NK-92 (cell line): ENCODE measurements around the gene SPRYD3.
"Not testable (repeated sequence)": the region's sequence is repeated elsewhere in the genome, so short reads cannot be mapped to it uniquely, and the experiment has no call there.

Source experiments
- DNase-seq: peaks from one replicate; lab custom pipeline; 2025; ENCODE audit not compliant: unreplicated experiment; lab: John Stamatoyannopoulos, UW

SPRYD3 gene

DNA sequence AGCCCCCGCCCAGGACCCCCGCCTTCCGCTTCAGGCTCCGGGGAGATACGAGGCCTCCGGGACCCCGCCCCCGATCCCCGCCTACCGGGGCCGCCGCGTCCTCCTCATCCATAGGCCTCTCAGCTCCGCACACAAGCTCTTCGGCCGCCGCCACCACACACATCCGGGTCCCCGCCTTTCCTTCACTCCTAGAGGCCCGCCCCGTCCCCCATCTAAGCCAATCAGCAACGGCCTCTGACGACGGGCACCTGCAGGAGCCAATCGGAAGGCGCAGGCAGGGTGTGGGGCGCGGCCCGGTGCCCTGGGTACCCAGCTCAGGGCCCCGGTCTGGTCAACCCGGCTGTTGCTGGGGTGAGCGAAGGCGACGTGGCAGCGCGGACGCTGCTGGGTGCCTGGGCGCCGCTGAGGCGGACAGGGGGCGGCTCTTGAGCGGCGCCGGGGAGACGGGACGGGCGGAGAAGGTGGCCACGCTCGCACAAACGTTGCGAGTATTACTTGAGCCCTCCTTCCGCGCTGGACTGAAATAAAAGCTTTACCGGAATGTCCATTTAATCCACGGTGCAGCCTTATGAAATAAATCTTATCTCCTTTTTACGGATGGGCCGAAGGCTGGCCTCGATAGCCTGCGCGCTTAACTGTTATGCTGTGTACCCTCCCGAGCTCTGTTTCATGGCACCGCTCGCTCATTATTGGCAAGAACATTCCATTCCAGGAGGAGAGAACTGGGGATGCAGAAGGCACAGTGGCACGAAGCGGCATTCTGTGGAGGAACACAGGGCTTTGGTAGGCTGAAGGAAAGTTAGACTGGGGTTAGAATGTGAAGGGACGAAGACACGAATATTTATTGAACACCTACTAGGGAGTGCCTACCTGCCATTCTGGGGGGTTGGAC is at the start of gene SPRYD3:
Gene SPRYD3, minus strand, starts transcription at position 165 of the 892 bp plus-strand sequence. Its CDS starts 57 bp downstream, at position 108.
- DNase-seq: peak; percentile 74

GRCh38 chr12:53127169-53127568 is 48.0 kb upstream of the SPRYD3 start:
- DNase-seq: no peak

DNA sequence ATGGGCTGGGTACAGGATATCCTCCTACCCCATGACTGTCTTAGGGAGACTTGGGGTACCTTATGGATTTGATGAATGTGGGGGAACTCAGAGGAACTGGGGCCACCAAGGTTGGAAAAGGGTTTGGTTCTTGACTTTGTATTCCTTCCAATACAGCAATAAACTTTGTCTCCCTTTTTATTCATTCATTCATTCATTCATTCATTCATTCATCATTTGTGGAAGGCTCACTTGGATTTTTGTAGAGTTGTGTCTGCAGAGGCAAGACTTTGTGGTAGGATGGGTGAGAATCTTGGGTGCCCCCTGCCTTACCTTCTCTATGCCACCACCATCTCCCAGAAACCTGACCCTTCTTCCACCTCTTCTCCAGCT is 45.1 kb upstream of the SPRYD3 start:
- DNase-seq: no peak

DNA sequence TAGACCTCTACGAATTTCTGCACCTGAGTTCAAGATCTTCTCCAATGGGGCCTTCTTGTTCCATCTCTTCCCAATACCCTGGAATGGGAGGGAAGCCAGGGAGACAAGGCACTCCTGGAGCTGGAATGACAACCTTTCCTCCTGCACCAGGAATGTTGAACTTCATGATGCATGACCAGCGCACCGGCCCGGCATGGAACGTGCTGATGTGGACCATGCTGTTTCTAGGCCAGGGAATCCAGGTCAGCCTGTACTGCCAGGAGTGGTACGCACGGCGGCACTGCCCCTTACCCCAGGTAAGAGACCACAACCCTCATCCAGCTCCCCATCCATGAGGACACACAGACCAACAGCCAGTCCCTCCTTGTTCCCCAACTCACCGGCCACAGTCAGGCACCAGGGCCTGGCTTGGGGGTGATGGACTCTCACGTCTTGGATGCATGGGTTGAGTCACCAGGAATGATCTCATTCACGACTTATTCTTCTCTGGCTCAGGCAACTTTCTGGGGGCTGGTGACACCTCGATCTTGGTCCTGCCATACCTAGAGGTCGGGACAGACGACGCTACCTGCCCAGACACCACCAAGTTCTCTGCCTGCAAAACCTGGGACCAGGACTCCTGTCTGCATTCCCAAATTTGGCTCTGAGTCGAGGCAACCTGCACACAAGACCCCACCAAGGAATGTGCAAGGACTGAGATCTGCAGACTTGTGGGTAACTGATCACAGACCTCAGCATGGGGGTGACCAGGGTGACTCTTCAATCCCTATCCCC is 44.6 kb upstream of the SPRYD3 start:
- no peak for DNase-seq

- no peak for DNase-seq
These were observed 43.8 kb upstream of the SPRYD3 start for GRCh38 chr12:53122961-53123468.

DNA sequence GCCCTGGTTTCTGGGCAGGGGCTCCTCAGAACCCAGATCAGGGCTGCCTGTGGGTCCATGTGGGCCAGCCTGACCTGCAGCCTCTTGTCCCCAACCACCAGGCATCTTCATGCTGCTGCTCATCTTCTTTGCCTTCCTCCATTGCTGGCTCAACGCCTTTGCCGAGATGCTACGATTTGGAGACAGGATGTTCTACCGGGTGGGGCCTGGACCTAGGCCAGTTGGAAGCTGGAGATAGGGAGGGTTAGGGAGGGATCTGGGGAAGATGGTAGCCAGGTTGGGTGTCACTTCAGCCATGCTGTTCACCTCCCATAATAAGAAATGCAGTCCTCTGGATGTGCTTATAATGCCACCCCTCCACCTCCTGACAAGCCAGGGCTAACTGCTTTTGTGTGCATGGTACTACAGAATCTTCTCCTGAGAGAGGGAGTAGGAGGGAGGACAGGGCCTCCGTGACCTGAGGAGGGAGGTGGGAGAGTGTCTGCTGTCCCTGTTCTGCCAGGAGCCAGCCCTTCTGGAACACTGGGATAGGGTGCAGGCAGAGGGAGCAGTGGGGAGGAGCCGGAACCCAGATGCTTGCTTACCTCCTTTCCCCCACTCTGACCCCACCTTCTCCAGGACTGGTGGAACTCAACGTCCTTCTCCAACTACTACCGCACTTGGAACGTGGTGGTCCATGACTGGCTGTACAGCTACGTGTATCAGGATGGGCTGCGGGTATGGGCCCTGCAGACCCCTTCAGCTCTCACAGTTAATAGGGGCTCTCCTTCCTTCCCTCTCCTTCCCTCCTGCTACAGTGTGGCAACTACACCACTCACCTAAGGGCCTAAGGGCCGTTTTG is 41.7 kb upstream of the SPRYD3 start:
- DNase-seq: no peak

DNA sequence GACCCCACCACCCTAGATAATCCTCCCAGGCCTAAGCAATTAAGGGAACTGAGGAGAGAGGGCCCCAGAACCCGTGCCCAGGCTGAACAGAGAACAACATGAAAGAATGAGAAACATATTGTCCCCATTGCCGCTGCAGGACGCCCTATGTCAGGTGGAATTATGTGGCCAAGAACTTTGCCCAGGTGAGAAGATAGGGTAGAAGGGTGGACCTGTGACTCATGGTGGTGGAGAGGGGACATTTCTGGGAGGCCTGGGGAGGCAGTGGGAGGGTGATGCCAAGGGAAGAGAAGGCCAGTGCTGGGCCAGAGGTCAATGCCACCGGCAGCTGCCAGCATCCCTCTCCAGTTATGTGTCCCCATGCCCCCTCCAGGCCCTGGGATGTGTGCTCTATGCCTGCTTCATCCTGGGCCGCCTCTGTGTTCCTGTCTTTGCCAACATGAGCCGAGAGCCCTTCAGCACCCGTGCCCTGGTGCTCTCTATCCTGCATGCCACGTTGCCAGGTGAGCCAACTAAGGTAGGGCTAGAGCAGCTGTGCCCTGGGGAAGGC is 39.6 kb upstream of the SPRYD3 start:
- DNase-seq: no peak

GRCh38 chr12:53115891-53116648 is 36.9 kb upstream of the SPRYD3 start:
- no peak for DNase-seq

GRCh38 chr12:53115112-53115890 is 36.1 kb upstream of the SPRYD3 start:
- no peak for DNase-seq

DNA sequence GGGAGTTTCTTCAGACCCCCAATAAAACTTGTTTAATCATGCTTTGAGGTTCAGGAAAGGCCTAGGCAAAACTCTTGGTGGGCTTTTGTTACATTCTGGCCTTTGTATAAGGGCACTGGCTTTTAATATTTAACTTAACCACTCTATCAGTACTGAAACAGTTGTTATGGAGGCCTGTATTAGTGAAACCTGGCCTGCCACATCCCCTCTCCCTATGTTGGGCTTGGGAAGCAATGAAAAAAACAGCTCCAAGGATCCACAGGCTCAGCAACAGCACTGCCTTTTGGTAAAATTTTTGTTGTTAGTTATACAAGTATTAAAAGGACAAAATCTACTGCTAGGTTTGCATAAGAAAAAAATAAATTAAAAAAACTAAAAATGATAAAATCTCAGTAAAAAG is 34.8 kb upstream of the SPRYD3 start:
- DNase-seq: no peak

- DNase-seq: no peak
These were observed 34.0 kb upstream of the SPRYD3 start for GRCh38 chr12:53113136-53113705.

GRCh38 chr12:53112431-53112830 is 33.2 kb upstream of the SPRYD3 start:
- DNase-seq: not testable (repeated sequence)

DNA sequence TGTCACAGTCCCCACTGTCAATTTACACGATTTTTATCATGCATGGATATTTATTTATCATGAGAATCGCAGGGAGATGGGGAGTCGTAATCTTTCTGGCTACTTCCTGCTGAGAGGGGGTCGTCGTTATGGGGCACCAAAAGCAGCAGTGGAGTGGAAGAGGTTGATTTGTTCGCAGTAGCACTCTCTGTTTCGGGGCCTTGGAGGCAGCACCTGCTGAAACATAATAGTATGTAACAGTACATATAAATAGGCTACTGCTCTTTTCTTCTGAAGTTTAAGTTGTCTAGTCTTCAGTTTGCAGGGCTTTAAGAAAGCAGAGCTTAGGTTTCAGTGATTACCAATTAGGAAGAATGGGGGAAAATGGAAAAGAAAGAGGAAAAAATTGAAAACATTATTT is 27.9 kb upstream of the SPRYD3 start:
- no peak for DNase-seq

- no peak for DNase-seq
These were observed 26.7 kb upstream of the SPRYD3 start for GRCh38 chr12:53105712-53106439.

GRCh38 chr12:53105256-53105655 is 26.1 kb upstream of the SPRYD3 start:
- DNase-seq: no peak

DNA sequence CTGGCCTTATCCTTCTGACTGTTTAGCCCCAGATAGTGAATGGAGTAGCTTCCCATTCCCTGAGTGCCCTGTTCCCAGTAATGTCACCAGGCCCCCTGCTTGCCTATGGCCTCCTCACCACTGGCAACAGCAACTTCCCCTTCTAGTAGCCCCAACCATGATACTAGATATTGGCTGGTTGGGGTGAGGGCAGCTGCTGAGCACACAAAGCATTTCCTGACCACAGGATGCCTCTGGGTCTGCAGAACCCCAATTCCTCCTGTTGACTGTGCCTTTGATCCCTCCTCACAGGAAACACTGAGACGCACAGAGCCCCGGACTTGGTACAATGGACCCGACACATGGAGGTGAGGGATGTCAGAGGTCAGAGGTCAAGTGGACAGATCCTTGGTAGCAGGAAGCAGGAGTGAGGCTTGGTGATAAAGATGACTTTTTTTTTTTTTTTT is 24.7 kb upstream of the SPRYD3 start:
- DNase-seq: no peak

- DNase-seq: no peak
These were observed 24.0 kb upstream of the SPRYD3 start, which contains the start of gene SOAT2 for GRCh38 chr12:53102883-53103807. TSS of gene SOAT2 (plus strand) at chr12:53103486. CDS start at chr12:53103578, 92 bp downstream.
